GM13977 (cell line): ENCODE measurements around the gene LBHD1.
"Not testable (repeated sequence)": the region's sequence is repeated elsewhere in the genome, so short reads cannot be mapped to it uniquely, and the experiment has no call there.

Source experiments
- DNase-seq: peaks from one replicate; pipeline ENCODE4 v3.0.0; 2012; ENCODE audit warnings: low spot score
- in situ Hi-C: fragments of 300-500 bp; cut with MboI; formaldehyde crosslinking; loops from one replicate; pipeline ENCODE4 v1.12.0; 2022; ENCODE audit warnings: low sequenced_read_pairs, low pct_unique_long_range_greater_than_20kb, mixed read lengths, inconsistent platforms; ENCODE audit not compliant: unreplicated experiment
- TF ChIP-seq, protein P1 (sequence below): IDR thresholded peaks from 2 replicates; pipeline ENCODE4 v1.5.1; 2012; ENCODE audit warnings: mild to moderate bottlenecking, control low read depth; ENCODE audit not compliant: insufficient read depth; ENCODE audit errors: extremely low read depth, missing control alignments

The LBHD1 gene

DNA sequence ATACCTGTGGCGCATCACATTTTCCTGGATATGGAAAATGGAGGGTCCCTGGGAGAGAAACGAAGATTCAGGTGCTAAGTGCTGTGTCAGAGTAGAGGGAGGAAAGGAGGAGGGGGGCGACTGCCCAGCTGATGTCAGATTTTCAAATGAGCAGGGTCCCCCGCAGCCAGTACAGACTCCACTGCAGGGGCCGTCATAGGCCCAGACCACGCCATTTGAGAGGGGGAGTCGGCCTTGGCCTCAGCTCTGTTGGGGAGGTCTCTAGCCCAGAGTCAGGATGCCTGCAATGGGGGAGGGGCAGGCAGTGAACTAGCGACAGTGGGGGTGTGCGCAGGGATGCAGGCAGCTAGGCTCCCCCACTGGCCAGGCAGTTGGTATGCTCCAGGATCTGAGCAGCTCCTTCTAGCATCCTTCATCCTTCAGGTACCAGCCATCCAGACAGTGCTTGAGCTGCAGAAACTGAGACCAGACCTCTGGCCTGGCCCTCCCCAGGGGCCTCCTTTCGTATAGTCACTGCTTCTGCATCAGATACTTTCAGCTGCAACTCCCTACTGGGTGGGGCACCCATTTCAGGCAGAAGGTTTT, 35.3 kb upstream of the LBHD1 start, which contains the start of the genes BSCL2 and GNG3:
Gene BSCL2, minus strand, starts transcription at position 148 of the 585 bp plus-strand sequence. CDS start 229 bp downstream, outside the sequence.
Gene GNG3, plus strand, starts transcription at position 400 of the 585 bp plus-strand sequence. CDS start 620 bp downstream, outside the sequence.
- TF ChIP-seq, protein P1, sequence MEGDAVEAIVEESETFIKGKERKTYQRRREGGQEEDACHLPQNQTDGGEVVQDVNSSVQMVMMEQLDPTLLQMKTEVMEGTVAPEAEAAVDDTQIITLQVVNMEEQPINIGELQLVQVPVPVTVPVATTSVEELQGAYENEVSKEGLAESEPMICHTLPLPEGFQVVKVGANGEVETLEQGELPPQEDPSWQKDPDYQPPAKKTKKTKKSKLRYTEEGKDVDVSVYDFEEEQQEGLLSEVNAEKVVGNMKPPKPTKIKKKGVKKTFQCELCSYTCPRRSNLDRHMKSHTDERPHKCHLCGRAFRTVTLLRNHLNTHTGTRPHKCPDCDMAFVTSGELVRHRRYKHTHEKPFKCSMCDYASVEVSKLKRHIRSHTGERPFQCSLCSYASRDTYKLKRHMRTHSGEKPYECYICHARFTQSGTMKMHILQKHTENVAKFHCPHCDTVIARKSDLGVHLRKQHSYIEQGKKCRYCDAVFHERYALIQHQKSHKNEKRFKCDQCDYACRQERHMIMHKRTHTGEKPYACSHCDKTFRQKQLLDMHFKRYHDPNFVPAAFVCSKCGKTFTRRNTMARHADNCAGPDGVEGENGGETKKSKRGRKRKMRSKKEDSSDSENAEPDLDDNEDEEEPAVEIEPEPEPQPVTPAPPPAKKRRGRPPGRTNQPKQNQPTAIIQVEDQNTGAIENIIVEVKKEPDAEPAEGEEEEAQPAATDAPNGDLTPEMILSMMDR = no peak
- in situ Hi-C loops = no loop called here
- DNase-seq = no peak

GRCh38 chr11:62706850-62707247, 34.8 kb upstream of the LBHD1 start:
- in situ Hi-C loops = no loop called here
- DNase-seq = no peak
- TF ChIP-seq, protein P1 = no peak

GRCh38 chr11:62705880-62706849, 34.1 kb upstream of the LBHD1 start:
- peak; percentile 95 for DNase-seq
- TF ChIP-seq, protein P1 = no peak
- in situ Hi-C loops = no loop called here

DNA sequence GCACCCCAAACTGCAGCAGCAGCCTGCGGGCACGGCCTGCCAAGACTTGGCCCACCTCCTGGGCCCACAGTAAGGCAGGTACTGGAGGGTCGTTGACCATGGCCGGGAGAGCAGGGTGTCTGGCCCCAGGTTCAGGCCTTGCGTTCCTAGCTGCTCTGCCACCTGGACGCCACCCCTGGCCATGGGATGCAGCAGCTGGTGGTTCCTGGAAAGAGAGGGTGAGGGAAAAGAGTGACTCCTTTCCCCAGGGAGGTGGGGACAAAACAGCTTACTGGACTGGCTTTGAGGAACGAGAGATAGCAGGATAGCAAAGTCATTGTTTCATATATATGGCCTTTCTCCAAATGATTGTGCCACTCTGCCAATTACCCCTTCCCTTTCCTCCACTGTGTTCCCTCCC, 33.3 kb upstream of the LBHD1 start:
- DNase-seq = no peak
- TF ChIP-seq, protein P1 = no peak
- in situ Hi-C loops = no loop called here

DNA sequence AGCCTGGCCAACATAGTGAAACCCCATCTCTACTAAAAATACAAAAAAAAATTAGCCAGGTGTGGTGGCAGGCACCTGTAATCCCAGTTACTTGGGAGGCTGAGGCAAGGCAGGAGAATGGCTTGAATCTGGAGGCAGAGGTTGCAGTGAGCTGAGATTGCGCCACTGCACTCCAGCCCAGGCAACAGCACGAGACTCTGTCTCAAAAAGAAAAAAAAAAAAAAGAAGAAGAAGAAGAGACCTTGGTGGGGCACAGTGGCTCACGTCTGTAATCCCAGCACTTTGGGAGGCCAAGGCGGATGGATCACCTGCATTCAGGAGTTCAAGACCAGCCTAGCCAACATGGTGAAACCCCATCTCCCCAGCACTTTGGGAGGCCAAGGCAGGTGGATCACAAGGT, 31.9 kb upstream of the LBHD1 start:
- DNase-seq, in situ Hi-C loops: not testable (repeated sequence)

DNA sequence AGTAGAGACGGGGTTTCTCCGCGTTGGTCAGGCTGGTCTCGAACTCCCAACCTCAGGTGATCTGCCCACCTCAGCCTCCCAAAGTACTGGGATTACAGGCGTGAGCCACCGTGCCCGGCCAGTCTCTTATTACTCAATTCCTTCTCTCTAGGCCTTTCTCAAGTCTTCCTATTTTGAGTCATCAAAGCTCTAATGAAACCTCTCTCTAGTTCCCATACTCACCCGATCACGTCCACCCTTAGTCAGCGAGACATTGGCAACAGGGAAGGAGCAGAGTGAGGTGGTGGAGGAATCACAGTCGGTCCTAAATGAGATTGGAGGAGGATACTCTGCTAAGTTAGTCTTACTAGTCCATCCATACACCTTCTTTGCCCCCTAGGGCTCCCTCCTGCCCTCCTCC, 30.2 kb upstream of the LBHD1 start:
- TF ChIP-seq, protein P1 = no peak
- in situ Hi-C loops = no loop called here
- no peak for DNase-seq
